K562 (cell line): Measurements from ENCODE around the gene ENG. TPM values are rescaled to one million over a fixed set of nuclear protein-coding genes. Genes with fewer than 3 reads are reported as not detected.

Experiments used
- BMI1 ChIP-seq: fragments of 150-350 bp; IDR thresholded peaks from 2 replicates; pipeline ENCODE4 v1.6.1; 2014; ENCODE audit warnings: low read length
- CBX1 ChIP-seq: sonication (generic); IDR thresholded peaks from 2 replicates; pipeline ENCODE4 v1.6.1; 2016; ENCODE audit warnings: antibody characterized with exemption, low read depth, mild to moderate bottlenecking
- CCNT2 ChIP-seq: IDR thresholded peaks from 2 replicates; pipeline ENCODE4 v1.6.1; 2011; ENCODE audit warnings: borderline replicate concordance, low read depth, mild to moderate bottlenecking, moderate library complexity, mixed read lengths, low read length; ENCODE audit not compliant: insufficient read length; ENCODE audit errors: extremely low read depth
- ELF1 ChIP-seq: fragments of 200-800 bp; sonication (Bioruptor generic); IDR thresholded peaks from 2 replicates; pipeline ENCODE4 v1.6.1; 2016; ENCODE audit warnings: missing genetic modification characterization, missing compliant biosample characterization
- FOXP1 ChIP-seq: sonication (generic); formaldehyde crosslinking; IDR thresholded peaks from 2 replicates; pipeline ENCODE4 v1.8.0; 2022; ENCODE audit warnings: mild to moderate bottlenecking, missing genetic modification reagents
- MIER1 ChIP-seq: fragments of 450-650 bp; IDR thresholded peaks from 2 replicates; pipeline ENCODE4 v1.6.1; 2016; ENCODE audit warnings: antibody characterized with exemption, mild to moderate bottlenecking, low read depth
- NCOR1 ChIP-seq: fragments of 450-650 bp; IDR thresholded peaks from 2 replicates; pipeline ENCODE4 v1.6.1; 2016; ENCODE audit warnings: mild to moderate bottlenecking, moderate library complexity
- NUFIP1 ChIP-seq: fragments of 450-650 bp; IDR thresholded peaks from 2 replicates; pipeline ENCODE4 v1.6.1; 2018; ENCODE audit not compliant: partially characterized antibody
- PHF20 ChIP-seq: fragments of 450-650 bp; IDR thresholded peaks from 2 replicates; pipeline ENCODE4 v1.6.1; 2018; ENCODE audit not compliant: partially characterized antibody
- POLR2AphosphoS2 ChIP-seq: IDR thresholded peaks from 2 replicates; pipeline ENCODE4 v1.6.1; 2012; ENCODE audit warnings: low read length, improper control_type of control experiment
- POLR2G ChIP-seq: fragments of 200-400 bp; formaldehyde crosslinking; IDR thresholded peaks from 2 replicates; pipeline ENCODE4 v1.6.1; 2017; ENCODE audit warnings: low read depth, mild to moderate bottlenecking, antibody characterized with exemption, low read length, moderate library complexity
- RBM17 ChIP-seq: fragments of 200-400 bp; formaldehyde crosslinking; IDR thresholded peaks from 2 replicates; pipeline ENCODE4 v1.6.1; 2017; ENCODE audit warnings: low read depth, mild to moderate bottlenecking, low read length, borderline replicate concordance
- SMAD3 ChIP-seq: fragments of 450-650 bp; formaldehyde crosslinking; conservative IDR thresholded peaks from 2 replicates; pipeline ENCODE4 v1.4.0; 2020; ENCODE audit warnings: mild to moderate bottlenecking
- TARDBP ChIP-seq: fragments of 450-650 bp; IDR thresholded peaks from 2 replicates; pipeline ENCODE4 v1.6.1; 2016
- TFAM ChIP-seq: fragments of 250-450 bp; sonication (Bioruptor Pico); conservative IDR thresholded peaks from 2 replicates; pipeline ENCODE4 v1.5.0; 2021; ENCODE audit warnings: mild to moderate bottlenecking, moderate library complexity
- ZC3H4 ChIP-seq: sonication (generic); formaldehyde crosslinking; IDR thresholded peaks from 2 replicates; pipeline ENCODE4 v1.9.0; 2021; ENCODE audit warnings: missing genetic modification reagents, borderline replicate concordance
- ZFX ChIP-seq: sonication (generic); formaldehyde crosslinking; IDR thresholded peaks from 2 replicates; pipeline ENCODE4 v1.8.0; 2022; ENCODE audit warnings: mild to moderate bottlenecking, missing genetic modification reagents, moderate library complexity
- ZKSCAN3 ChIP-seq: fragments of 250-450 bp; sonication (Bioruptor Pico); IDR thresholded peaks from 2 replicates; pipeline ENCODE4 v1.4.0; 2020
- ZNF134 ChIP-seq: fragments of 250-450 bp; sonication (Bioruptor Pico); conservative IDR thresholded peaks from 2 replicates; pipeline ENCODE4 v1.4.0; 2020
- ZNF23 ChIP-seq: fragments of 250-450 bp; sonication (Bioruptor Pico); IDR thresholded peaks from 2 replicates; pipeline ENCODE4 v1.4.0; 2020; ENCODE audit warnings: mild to moderate bottlenecking
- ZNF24 ChIP-seq: fragments of 450-650 bp; IDR thresholded peaks from 2 replicates; pipeline ENCODE4 v1.6.1; 2016
- polyA plus RNA-seq, 8 experiments: library from polyadenylated mRNA; depleted of rRNA in 4 of 8; stranded (reverse) in 5 of 8; unstranded in 3 of 8; fragments of >200 nt; fragmentation: Nextera tagmentation in 2 of 8; fragmentation: Illumina TruSeq in 1 of 8; extraction: Ambion mirVana in 2 of 8; extraction: Trizol in 1 of 8; gene quantifications; 2 replicates each; pipeline versions ENCODE4 v1.2.1 to v1.2.3, GENCODE V29; 2011 to 2014; ENCODE audit warnings: inconsistent platforms in 1 of 8, missing spikeins in 1 of 8
- total RNA-seq, 7 experiments: library from RNA; depleted of rRNA in 6 of 7; stranded (reverse); fragments of >200 nt in 6 of 7; fragmentation: Illumina TruSeq in 2 of 7; extraction: Trizol in 2 of 7; gene quantifications; 2 replicates each; pipeline versions ENCODE4 v1.2.1 to v1.2.3, GENCODE V29; 2011 to 2021; ENCODE audit warnings: low replicate concordance in 1 of 7
- TF ChIP-seq, protein P1 (sequence below), 3 experiments: IDR thresholded peaks in 2 of 3; conservative IDR thresholded peaks in 1 of 3; 2 replicates each; pipeline ENCODE4 v1.5.1; 2011 to 2012; ENCODE audit warnings: low read length in 3 of 3, mild to moderate bottlenecking in 3 of 3, control low read depth in 2 of 3, improper control_type of control experiment in 1 of 3, inconsistent platforms in 1 of 3, low read depth in 1 of 3, mixed read lengths in 1 of 3, moderate library complexity in 1 of 3; ENCODE audit not compliant: insufficient read depth in 2 of 3
- TF ChIP-seq, protein P2 (sequence below), 2 experiments: fragments of 450-650 bp; IDR thresholded peaks; 2 replicates each; pipeline ENCODE4 v1.6.1; 2016
- TF ChIP-seq, protein P3 (sequence below): fragments of 450-650 bp; IDR thresholded peaks from 2 replicates; pipeline ENCODE4 v1.6.1; 2014; ENCODE audit warnings: low read depth, mild to moderate bottlenecking, moderate library complexity, borderline replicate concordance

The ENG gene
- total and polyA plus RNA-seq, 9 of the 15 experiments (the other 6 are each of a cell fraction or from before 2014, with no cell fraction given), result 0.04 to 0.40 (median 0.14) TPM; not detected in 1

DNA sequence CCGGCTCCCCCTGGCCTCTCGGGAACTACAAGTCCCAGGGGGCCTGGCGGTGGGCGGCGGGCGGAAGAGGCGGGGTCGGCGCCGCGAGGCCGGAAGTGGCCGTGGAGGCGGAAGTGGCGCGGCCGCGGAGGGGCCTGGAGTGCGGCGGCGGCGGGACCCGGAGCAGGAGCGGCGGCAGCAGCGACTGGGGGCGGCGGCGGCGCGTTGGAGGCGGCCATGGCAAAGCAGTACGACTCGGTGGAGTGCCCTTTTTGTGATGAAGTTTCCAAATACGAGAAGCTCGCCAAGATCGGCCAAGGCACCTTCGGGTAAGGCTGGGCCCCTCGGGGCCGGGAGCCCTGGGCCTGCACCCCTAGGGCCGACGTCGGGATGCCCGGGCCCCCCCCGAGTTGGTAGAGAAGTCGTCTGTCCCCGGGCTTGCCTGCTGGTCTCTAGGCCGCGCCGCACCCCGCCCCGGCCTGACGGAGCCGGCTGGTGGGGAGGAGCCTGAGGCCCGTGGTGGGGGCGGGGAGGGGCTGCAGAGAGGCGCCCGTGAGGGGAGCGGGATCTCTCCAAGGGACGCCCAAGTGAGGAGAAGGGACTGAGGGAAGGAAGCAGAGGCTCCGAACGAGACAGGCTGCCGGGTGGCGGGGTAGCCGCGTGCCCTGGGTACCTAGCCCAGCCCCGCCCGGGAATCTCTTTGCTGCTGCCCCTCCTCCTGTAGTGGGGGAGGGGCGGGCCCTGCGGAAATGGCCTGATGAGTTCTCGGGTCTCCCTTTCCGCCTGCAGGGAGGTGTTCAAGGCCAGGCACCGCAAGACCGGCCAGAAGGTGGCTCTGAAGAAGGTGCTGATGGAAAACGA is 68.3 kb downstream of the ENG start, which contains the start of gene CDK9 (continued):
- TF ChIP-seq, protein P1, sequence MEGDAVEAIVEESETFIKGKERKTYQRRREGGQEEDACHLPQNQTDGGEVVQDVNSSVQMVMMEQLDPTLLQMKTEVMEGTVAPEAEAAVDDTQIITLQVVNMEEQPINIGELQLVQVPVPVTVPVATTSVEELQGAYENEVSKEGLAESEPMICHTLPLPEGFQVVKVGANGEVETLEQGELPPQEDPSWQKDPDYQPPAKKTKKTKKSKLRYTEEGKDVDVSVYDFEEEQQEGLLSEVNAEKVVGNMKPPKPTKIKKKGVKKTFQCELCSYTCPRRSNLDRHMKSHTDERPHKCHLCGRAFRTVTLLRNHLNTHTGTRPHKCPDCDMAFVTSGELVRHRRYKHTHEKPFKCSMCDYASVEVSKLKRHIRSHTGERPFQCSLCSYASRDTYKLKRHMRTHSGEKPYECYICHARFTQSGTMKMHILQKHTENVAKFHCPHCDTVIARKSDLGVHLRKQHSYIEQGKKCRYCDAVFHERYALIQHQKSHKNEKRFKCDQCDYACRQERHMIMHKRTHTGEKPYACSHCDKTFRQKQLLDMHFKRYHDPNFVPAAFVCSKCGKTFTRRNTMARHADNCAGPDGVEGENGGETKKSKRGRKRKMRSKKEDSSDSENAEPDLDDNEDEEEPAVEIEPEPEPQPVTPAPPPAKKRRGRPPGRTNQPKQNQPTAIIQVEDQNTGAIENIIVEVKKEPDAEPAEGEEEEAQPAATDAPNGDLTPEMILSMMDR (IDR thresholded peaks at IDR 0.05 in 2 of 3, conservative IDR thresholded peaks at IDR 0.05 in 1 of 3; ENCODE audit: insufficient read depth in 2 of 3, low read depth in 1 of 3, low read length in 3 of 3), result peak in 1 of 3 experiments; percentile 71; a peak in 3 of 6 replicates
- TF ChIP-seq PHF20, result peak; percentile 15
- no peak for TF ChIP-seq BMI1
- TF ChIP-seq CBX1, result no peak; the same call in 1 of the 2 replicates
- TF ChIP-seq POLR2G, result peak; percentile 89
- no peak for TF ChIP-seq TFAM (CRISPR knock-in tag)
- TF ChIP-seq RBM17, result no peak
- TF ChIP-seq ZNF134 (CRISPR knock-in tag), result no peak
- TF ChIP-seq CCNT2, result peak; percentile 23
- TF ChIP-seq POLR2AphosphoS2, result no peak
- TF ChIP-seq ZNF24, result no peak
- TF ChIP-seq ELF1 (tag), result peak; percentile 98
- no peak for TF ChIP-seq FOXP1
- TF ChIP-seq ZC3H4, result no peak
- TF ChIP-seq, protein P2, sequence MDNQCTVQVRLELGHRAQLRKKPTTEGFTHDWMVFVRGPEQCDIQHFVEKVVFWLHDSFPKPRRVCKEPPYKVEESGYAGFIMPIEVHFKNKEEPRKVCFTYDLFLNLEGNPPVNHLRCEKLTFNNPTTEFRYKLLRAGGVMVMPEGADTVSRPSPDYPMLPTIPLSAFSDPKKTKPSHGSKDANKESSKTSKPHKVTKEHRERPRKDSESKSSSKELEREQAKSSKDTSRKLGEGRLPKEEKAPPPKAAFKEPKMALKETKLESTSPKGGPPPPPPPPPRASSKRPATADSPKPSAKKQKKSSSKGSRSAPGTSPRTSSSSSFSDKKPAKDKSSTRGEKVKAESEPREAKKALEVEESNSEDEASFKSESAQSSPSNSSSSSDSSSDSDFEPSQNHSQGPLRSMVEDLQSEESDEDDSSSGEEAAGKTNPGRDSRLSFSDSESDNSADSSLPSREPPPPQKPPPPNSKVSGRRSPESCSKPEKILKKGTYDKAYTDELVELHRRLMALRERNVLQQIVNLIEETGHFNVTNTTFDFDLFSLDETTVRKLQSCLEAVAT (IDR thresholded peaks at IDR 0.05), result no peak
- peak; percentile 90 for TF ChIP-seq ZFX
- TF ChIP-seq, protein P3, sequence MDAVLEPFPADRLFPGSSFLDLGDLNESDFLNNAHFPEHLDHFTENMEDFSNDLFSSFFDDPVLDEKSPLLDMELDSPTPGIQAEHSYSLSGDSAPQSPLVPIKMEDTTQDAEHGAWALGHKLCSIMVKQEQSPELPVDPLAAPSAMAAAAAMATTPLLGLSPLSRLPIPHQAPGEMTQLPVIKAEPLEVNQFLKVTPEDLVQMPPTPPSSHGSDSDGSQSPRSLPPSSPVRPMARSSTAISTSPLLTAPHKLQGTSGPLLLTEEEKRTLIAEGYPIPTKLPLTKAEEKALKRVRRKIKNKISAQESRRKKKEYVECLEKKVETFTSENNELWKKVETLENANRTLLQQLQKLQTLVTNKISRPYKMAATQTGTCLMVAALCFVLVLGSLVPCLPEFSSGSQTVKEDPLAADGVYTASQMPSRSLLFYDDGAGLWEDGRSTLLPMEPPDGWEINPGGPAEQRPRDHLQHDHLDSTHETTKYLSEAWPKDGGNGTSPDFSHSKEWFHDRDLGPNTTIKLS, result peak; percentile 79
- no peak for TF ChIP-seq SMAD3 (CRISPR knock-in tag)
- no peak for TF ChIP-seq MIER1
- TF ChIP-seq NCOR1, result 0 out of 2 replicates have a peak, but pooled peaks have one; percentile 10
- TF ChIP-seq NUFIP1, result no peak
- TF ChIP-seq ZKSCAN3 (CRISPR knock-in tag), result no peak
- TF ChIP-seq ZNF23 (CRISPR knock-in tag), result no peak
- 0 out of 2 replicates have a peak, but pooled peaks have one; percentile 32 for TF ChIP-seq TARDBP
